GM18951 (cell line): ENCODE measurements around the gene MARK1.

Experiments
- POLR2A ChIP-seq: IDR thresholded peaks from 4 replicates; pipeline ENCODE4 v1.6.1; 2011; ENCODE audit warnings: mild to moderate bottlenecking; ENCODE audit not compliant: insufficient read length, insufficient read depth; ENCODE audit errors: extremely low read depth
- in situ Hi-C: fragments of 300-500 bp; cut with MboI; formaldehyde crosslinking; loops from one replicate; pipeline ENCODE4 v1.12.0; 2022; ENCODE audit warnings: low sequenced_read_pairs, mixed read lengths, inconsistent platforms; ENCODE audit not compliant: unreplicated experiment

Gene MARK1

GRCh38 chr1:220708244-220708643 lies 180.3 kb downstream of the MARK1 start:
- in situ Hi-C loops, result no loop called here
- no peak for TF ChIP-seq POLR2A

- in situ Hi-C loops, result no loop called here
- TF ChIP-seq POLR2A, result no peak
Measured at GRCh38 chr1:220708936-220709801, 181.2 kb downstream of the MARK1 start.

DNA sequence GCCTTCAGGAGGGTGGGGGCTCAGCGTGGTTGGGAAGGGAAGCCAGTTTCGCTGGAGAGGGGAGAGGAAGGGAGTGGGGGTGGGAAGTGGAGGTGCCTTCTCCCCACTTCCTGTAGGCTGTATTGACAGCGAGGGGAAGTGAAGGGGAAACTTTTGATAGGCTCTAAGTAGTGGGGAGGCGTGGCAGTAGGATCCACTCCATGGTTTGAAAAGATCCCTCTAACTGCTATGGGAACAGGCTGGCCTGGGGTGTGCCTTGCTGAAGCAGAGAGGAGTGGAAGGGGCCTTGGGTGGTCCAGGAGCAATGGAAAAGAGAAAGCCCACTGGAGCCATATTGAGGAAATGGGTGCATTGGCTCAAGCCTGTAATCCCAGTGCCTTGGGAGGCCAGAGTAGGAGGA lies 182.4 kb downstream of the MARK1 start:
- in situ Hi-C loops, result no loop called here
- TF ChIP-seq POLR2A, result no peak

GRCh38 chr1:220711056-220711809 lies 183.3 kb downstream of the MARK1 start:
- in situ Hi-C loops, result no loop called here
- no peak for TF ChIP-seq POLR2A
